Measurements from ENCODE around the gene KIF13A. TPM values are rescaled to one million over a fixed set of nuclear protein-coding genes. Genes with fewer than 3 reads are reported as not detected.

KIF13A gene
- total RNA-seq, 1 donor from 2014 or later, result 38.4 TPM

DNA sequence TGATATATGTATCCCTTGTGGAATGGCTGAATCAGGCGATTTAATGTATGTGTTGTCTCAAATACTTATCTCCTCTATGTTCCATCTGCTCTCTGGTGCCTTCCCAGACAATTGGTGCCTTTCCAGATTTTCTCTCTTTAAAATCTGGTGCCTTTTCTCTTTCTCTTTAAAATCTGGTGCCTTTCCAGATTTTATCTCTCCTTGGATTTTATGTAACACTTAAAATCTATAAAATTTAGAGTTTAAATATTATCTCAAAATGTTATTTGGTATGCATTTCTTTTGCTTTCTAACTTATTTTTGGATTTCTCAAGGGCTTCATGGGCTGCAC lies 116.3 kb downstream of the KIF13A start:
- no peak for FAIRE-seq
- no peak overlapping the region for H3K4me3 ChIP-seq (ENCODE audit: insufficient read depth, low read depth, low read length)
- no peak overlapping the region for H3K27ac Mint-ChIP-seq (ENCODE audit: unreplicated experiment)

GRCh38 chr6:17870300-17871188 lies 116.9 kb downstream of the KIF13A start:
- FAIRE-seq (no peak), DNase-seq (ENCODE audit: low read depth) (no peak)
- H3K36me3 ChIP-seq (ENCODE audit: insufficient read depth, low read length), result no peaks in the 10 kb centered on the region
- H3K36me3 Mint-ChIP-seq (ENCODE audit: low read depth, unreplicated experiment), result peaks cover 3% of the 10 kb centered on the region
- no peaks in the 10 kb centered on the region for H4K20me1 ChIP-seq (ENCODE audit: insufficient read depth, low read length)
- TF ChIP-seq, protein P1, sequence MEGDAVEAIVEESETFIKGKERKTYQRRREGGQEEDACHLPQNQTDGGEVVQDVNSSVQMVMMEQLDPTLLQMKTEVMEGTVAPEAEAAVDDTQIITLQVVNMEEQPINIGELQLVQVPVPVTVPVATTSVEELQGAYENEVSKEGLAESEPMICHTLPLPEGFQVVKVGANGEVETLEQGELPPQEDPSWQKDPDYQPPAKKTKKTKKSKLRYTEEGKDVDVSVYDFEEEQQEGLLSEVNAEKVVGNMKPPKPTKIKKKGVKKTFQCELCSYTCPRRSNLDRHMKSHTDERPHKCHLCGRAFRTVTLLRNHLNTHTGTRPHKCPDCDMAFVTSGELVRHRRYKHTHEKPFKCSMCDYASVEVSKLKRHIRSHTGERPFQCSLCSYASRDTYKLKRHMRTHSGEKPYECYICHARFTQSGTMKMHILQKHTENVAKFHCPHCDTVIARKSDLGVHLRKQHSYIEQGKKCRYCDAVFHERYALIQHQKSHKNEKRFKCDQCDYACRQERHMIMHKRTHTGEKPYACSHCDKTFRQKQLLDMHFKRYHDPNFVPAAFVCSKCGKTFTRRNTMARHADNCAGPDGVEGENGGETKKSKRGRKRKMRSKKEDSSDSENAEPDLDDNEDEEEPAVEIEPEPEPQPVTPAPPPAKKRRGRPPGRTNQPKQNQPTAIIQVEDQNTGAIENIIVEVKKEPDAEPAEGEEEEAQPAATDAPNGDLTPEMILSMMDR (IDR thresholded peaks at IDR 0.05; ENCODE audit: insufficient read depth, low read depth, low read length), result no peak
- TF ChIP-seq EZH2 (IDR thresholded peaks at IDR 0.05; ENCODE audit: insufficient read depth, low read length), result no peak
- no peak overlapping the region for H3K27ac Mint-ChIP-seq (ENCODE audit: unreplicated experiment)
- H3K4me3 ChIP-seq (ENCODE audit: insufficient read depth, low read depth, low read length), result no peak overlapping the region
- no peaks in the 10 kb centered on the region for H3K27me3 ChIP-seq (ENCODE audit: insufficient read depth, low read length)
- H3K9me3 ChIP-seq (ENCODE audit: insufficient read depth, low read depth, low read length), result no peaks in the 10 kb centered on the region
- peaks cover 25% of the 10 kb centered on the region for H3K4me1 Mint-ChIP-seq (ENCODE audit: low read depth, unreplicated experiment)
- no peaks in the 10 kb centered on the region for H3K79me2 ChIP-seq (ENCODE audit: insufficient read depth, low read length)
- peaks cover 29% of the 10 kb centered on the region for H3K4me1 ChIP-seq (ENCODE audit: insufficient read depth, low read length)
- no peak overlapping the region for H3K9ac ChIP-seq (ENCODE audit: low read length)
- H3K4me2 ChIP-seq (ENCODE audit: low read length), result no peak overlapping the region
- no peaks in the 10 kb centered on the region for H3K9me3 Mint-ChIP-seq (ENCODE audit: unreplicated experiment)
- no peak overlapping the region for H3K4me3 Mint-ChIP-seq (ENCODE audit: unreplicated experiment)
- H3K27me3 Mint-ChIP-seq (ENCODE audit: low read depth, unreplicated experiment), result no peaks in the 10 kb centered on the region
- no peak overlapping the region for H3K27ac ChIP-seq (ENCODE audit: low read depth, low read length)
- H2AFZ ChIP-seq (ENCODE audit: low read depth, low read length), result no peak overlapping the region

More for the DNA sequence above, 116.3 kb downstream of the KIF13A start:
- Mint-ChIP-seq H3K4me3 (ENCODE audit: unreplicated experiment) (no peak overlapping the region), H3K36me3 (ENCODE audit: low read depth, unreplicated experiment) (peaks cover 3% of the 10 kb centered on the region), H3K27me3 (ENCODE audit: low read depth, unreplicated experiment) (no peaks in the 10 kb centered on the region), H3K9me3 (ENCODE audit: unreplicated experiment) (no peaks in the 10 kb centered on the region), H3K4me1 (ENCODE audit: low read depth, unreplicated experiment) (peaks cover 23% of the 10 kb centered on the region)
- Histone ChIP-seq H3K36me3 (ENCODE audit: insufficient read depth, low read length) (no peaks in the 10 kb centered on the region), H4K20me1 (ENCODE audit: insufficient read depth, low read length) (no peaks in the 10 kb centered on the region), H3K9me3 (ENCODE audit: insufficient read depth, low read depth, low read length) (no peaks in the 10 kb centered on the region), H3K9ac (ENCODE audit: low read length) (no peak overlapping the region), H3K27me3 (ENCODE audit: insufficient read depth, low read length) (no peaks in the 10 kb centered on the region), H2AFZ (ENCODE audit: low read depth, low read length) (no peak overlapping the region), H3K79me2 (ENCODE audit: insufficient read depth, low read length) (no peaks in the 10 kb centered on the region), H3K4me2 (ENCODE audit: low read length) (no peak overlapping the region), H3K27ac (ENCODE audit: low read depth, low read length) (no peak overlapping the region), H3K4me1 (ENCODE audit: insufficient read depth, low read length) (peaks cover 30% of the 10 kb centered on the region)
- no peak for DNase-seq (ENCODE audit: low read depth)
- TF ChIP-seq, protein P1 (IDR thresholded peaks at IDR 0.05; ENCODE audit: insufficient read depth, low read depth, low read length), result no peak
- TF ChIP-seq EZH2 (IDR thresholded peaks at IDR 0.05; ENCODE audit: insufficient read depth, low read length), result no peak

- Histone ChIP-seq H3K36me3 (ENCODE audit: insufficient read depth, low read length) (no peaks in the 10 kb centered on the region), H3K4me2 (ENCODE audit: low read length) (no peak overlapping the region), H3K9me3 (ENCODE audit: insufficient read depth, low read depth, low read length) (no peaks in the 10 kb centered on the region), H3K4me1 (ENCODE audit: insufficient read depth, low read length) (peaks cover 37% of the 10 kb centered on the region), H3K9ac (ENCODE audit: low read length) (no peak overlapping the region), H3K79me2 (ENCODE audit: insufficient read depth, low read length) (no peaks in the 10 kb centered on the region), H3K27ac (ENCODE audit: low read depth, low read length) (no peak overlapping the region), H4K20me1 (ENCODE audit: insufficient read depth, low read length) (no peaks in the 10 kb centered on the region), H3K27me3 (ENCODE audit: insufficient read depth, low read length) (no peaks in the 10 kb centered on the region), H2AFZ (ENCODE audit: low read depth, low read length) (no peak overlapping the region), H3K4me3 (ENCODE audit: insufficient read depth, low read depth, low read length) (no peak overlapping the region)
- Mint-ChIP-seq H3K27ac (ENCODE audit: unreplicated experiment) (no peak overlapping the region), H3K36me3 (ENCODE audit: low read depth, unreplicated experiment) (peaks cover 3% of the 10 kb centered on the region), H3K27me3 (ENCODE audit: low read depth, unreplicated experiment) (no peaks in the 10 kb centered on the region), H3K4me3 (ENCODE audit: unreplicated experiment) (no peak overlapping the region), H3K9me3 (ENCODE audit: unreplicated experiment) (no peaks in the 10 kb centered on the region), H3K4me1 (ENCODE audit: low read depth, unreplicated experiment) (peaks cover 33% of the 10 kb centered on the region)
- FAIRE-seq (no peak), DNase-seq (ENCODE audit: low read depth) (no peak)
- no peak for TF ChIP-seq EZH2 (IDR thresholded peaks at IDR 0.05; ENCODE audit: insufficient read depth, low read length)
- TF ChIP-seq, protein P1 (IDR thresholded peaks at IDR 0.05; ENCODE audit: insufficient read depth, low read depth, low read length), result no peak
Observed at GRCh38 chr6:17869753-17870050, 117.7 kb downstream of the KIF13A start.
